Memory B cell (primary cell): ENCODE measurements around the gene ZNF165.
"Not testable (repeated sequence)": the region's sequence is repeated elsewhere in the genome, so short reads cannot be mapped to it uniquely, and the experiment has no call there.

ENCODE experiments used
- ATAC-seq: fragments of 150-1000 bp; cut with Tn5 transposase; 2 replicates; pipeline ENCODE4 v1.10.0; 2021; ENCODE audit warnings: low read depth, mild to moderate bottlenecking, moderate library complexity
- DNase-seq, 2 donors: peaks; one replicate each; pipeline ENCODE4 v3.0.0; 2022; ENCODE audit warnings: low spot score in 2 of 2
- H3K27ac Mint-ChIP-seq: one replicate; pipeline ENCODE4 v1.8.0; 2022; ENCODE audit warnings: mild to moderate bottlenecking, moderate library complexity, mixed read lengths
- H3K27me3 Mint-ChIP-seq: one replicate; pipeline ENCODE4 v1.8.0; 2022; ENCODE audit warnings: mixed read lengths
- H3K36me3 Mint-ChIP-seq: one replicate; pipeline ENCODE4 v1.8.0; 2022; ENCODE audit warnings: mild to moderate bottlenecking, mixed read lengths
- H3K4me1 Mint-ChIP-seq: one replicate; pipeline ENCODE4 v1.8.0; 2022; ENCODE audit warnings: mixed read lengths
- H3K4me3 Mint-ChIP-seq: one replicate; pipeline ENCODE4 v1.8.0; 2022; ENCODE audit warnings: mild to moderate bottlenecking, moderate library complexity, mixed read lengths
- H3K9me3 Mint-ChIP-seq: one replicate; pipeline ENCODE4 v1.8.0; 2022; ENCODE audit warnings: mixed read lengths

The ZNF165 gene

DNA sequence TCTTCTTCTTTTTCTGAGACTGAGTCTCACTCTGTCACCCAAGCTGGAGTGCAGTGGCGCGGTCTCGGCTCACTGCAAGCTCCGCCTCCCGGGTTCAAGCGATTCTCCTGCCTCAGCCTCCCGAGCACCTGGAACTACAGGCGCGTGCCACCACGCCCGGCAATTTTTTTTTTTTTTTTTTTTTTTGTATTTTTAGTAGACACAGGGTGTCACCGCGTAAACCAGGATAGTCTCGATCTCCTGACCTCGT is at the start of gene ZNF165:
Gene ZNF165, plus strand, starts transcription at position 188 of the 250 bp plus-strand sequence. CDS start 4,913 bp downstream, outside the sequence.
- peak within 1 kb of the TSS; percentile 96 for H3K27ac Mint-ChIP-seq
- H3K36me3 Mint-ChIP-seq: peaks cover 15% of the 10 kb centered on the region
- DNase-seq, H3K27me3 Mint-ChIP-seq, H3K9me3 Mint-ChIP-seq: not testable (repeated sequence)
- H3K4me1 Mint-ChIP-seq: peaks cover 15% of the 10 kb centered on the region
- ATAC-seq: peak; percentile 25
- peak within 1 kb of the TSS; percentile 83 for H3K4me3 Mint-ChIP-seq

DNA sequence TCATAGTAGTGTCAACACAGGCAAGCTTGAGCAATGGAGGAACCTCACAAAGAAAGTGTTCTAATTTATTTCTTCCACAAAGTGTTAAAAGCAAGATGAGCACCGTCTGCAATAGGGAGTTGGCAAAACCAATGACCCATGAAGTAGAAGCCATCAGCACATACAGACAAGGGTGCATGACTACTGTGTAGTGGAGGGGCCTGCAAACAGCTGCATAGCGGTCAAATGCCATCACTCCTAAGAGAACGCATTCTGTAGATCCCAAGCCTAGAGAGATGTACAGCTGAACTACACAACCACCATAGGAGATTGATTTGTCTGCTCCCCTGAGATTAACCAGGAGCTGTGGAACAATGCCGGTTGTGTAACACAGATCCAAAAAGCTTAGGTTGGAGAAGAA is 26.8 kb upstream of the ZNF165 start:
- no peak for DNase-seq
- Mint-ChIP-seq H3K36me3 (no peaks in the 10 kb centered on the region), H3K9me3 (no peaks in the 10 kb centered on the region)

DNA sequence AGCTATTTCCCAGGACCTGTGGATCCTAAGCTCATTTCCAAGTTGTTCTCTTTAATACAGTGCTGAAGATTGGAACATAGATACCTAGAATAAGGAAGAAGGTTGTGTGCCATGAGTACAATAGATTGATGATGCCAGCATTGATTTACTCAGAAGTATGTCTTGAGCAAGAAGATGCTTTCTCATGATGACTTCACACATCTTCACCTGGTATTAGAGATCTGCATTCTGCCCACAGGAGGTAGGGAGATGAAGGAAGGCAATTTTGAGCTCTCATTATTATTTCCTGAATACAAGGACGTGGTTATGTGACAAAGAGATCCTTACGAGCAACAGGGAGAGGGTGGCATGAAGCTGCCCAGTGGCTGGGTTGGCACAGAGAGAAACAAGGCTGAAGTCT is 20.0 kb upstream of the ZNF165 start:
- Mint-ChIP-seq H3K36me3 (no peaks in the 10 kb centered on the region), H3K4me3 (no peak overlapping the region), H3K27me3 (peaks cover 9% of the 10 kb centered on the region), H3K27ac (no peak overlapping the region), H3K9me3 (no peaks in the 10 kb centered on the region), H3K4me1 (no peaks in the 10 kb centered on the region)
- no peak for ATAC-seq
- no peak for DNase-seq

More for the DNA sequence above, 26.8 kb upstream of the ZNF165 start:
- no peak for ATAC-seq
- Mint-ChIP-seq H3K27ac (no peak overlapping the region), H3K4me1 (no peaks in the 10 kb centered on the region), H3K27me3 (peaks cover 10% of the 10 kb centered on the region), H3K4me3 (no peak overlapping the region)

DNA sequence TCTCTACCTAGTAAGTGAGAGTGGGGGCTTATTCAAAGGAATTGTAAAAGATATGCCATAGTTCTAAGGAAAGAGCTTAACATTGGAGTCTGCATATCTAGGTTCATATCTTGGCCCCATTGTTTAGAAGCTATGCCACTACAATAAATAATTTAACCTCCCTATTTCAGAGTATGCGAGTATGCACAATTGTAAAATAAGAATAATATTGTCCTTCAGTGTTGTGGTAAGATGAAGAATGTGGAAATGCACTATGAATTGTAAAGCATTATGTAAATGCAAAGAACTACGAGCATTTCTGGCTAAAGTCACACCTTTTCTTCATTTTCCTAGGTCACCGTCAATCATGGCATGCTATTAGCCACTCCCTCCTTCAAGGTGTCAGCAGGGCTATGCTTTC is 16.1 kb upstream of the ZNF165 start:
- H3K27ac Mint-ChIP-seq: no peak overlapping the region
- peaks cover 15% of the 10 kb centered on the region for H3K27me3 Mint-ChIP-seq
- H3K4me1 Mint-ChIP-seq: no peaks in the 10 kb centered on the region
- no peaks in the 10 kb centered on the region for H3K9me3 Mint-ChIP-seq
- no peaks in the 10 kb centered on the region for H3K36me3 Mint-ChIP-seq
- DNase-seq (no peak), ATAC-seq (no peak)
- H3K4me3 Mint-ChIP-seq: no peak overlapping the region

DNA sequence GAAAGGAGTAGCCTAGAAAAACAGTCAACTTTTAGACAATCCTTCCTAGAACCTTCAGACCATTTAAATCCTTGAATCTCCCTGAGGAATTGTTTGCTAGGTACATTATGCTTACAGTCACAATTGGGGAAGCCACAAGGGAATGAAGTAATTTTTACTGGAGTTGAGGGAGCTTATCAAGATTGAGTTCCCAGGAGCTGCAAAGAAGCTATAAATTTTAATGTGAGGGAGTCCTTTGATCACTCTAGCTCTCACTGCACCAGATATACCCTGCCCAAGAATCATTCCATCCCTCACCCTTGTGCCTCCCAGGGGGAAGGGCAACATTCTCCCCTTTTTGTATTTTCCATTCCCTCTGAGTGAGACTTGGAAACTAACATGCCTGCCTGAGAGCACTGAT is 12.3 kb upstream of the ZNF165 start:
- Mint-ChIP-seq H3K9me3 (no peaks in the 10 kb centered on the region), H3K27me3 (peaks cover 11% of the 10 kb centered on the region), H3K27ac (no peak overlapping the region), H3K4me3 (no peak overlapping the region), H3K36me3 (no peaks in the 10 kb centered on the region), H3K4me1 (no peaks in the 10 kb centered on the region)
- no peak for ATAC-seq
- DNase-seq: no peak

DNA sequence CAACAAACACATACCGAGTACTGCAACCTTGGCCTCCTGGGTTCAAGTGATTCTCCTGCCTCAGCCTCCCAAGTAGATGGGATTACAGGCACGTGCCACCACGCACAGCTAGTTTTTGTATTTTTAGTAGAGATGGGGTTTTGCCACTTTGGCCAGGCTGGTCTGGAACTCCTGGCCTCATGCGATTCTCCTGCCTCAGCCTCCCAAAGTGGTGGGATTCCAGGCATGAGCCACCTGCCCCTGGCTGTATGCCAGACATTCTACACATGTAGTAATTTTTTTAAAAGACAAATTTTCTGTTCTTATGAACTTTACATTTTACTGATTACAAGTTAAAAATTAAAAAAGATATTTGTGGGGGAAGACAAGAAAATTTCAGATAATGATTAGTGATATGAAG is 9.4 kb upstream of the ZNF165 start:
- H3K4me3 Mint-ChIP-seq, H3K9me3 Mint-ChIP-seq, DNase-seq, H3K27ac Mint-ChIP-seq, H3K27me3 Mint-ChIP-seq, H3K36me3 Mint-ChIP-seq, H3K4me1 Mint-ChIP-seq, ATAC-seq: not testable (repeated sequence)

DNA sequence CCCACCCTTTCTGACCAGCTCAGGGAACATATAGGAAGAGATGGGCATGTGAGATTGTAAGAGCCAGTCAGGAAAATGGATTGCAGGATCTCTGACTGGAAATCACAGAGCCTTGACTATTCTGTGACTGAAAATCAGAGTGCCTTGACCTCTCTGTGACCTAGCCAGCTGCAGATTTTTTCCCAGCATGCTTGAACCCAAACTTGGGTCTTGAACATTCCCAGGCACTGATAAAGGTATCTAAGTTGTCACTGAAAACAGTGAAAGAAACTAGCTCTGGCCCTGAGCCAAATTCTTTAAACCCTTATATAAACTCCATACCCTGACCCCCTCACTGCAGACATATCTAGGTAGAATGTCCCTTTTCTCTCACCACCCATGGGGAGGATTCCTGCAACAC is 2.3 kb upstream of the ZNF165 start:
- Mint-ChIP-seq H3K4me3 (no peak overlapping the region), H3K9me3 (no peaks in the 10 kb centered on the region), H3K36me3 (peaks cover under 1% of the 10 kb centered on the region), H3K4me1 (peaks cover 13% of the 10 kb centered on the region), H3K27ac (peak overlapping the region; percentile 33), H3K27me3 (no peaks in the 10 kb centered on the region)
- no peak for ATAC-seq
- no peak for DNase-seq

DNA sequence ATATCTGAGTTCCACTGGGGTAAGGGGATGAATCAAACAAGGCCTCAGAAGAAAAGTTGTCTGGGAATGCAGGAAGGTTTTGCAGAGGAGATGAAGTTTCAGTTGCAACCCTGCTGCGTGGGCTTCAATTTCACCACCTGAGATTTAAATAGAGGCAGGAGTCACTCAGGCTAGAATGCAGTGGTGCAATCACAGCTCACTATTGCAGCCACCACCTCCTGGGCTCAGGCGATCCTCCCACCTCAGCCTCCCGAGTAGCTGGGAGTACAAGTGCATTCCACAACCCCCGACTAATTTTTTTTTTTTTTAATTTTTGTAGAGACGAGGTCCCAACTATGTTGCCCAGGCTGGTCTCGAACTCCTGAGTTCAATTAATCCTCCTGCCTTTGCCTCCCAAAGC is 1.5 kb upstream of the ZNF165 start:
- no peak overlapping the region for H3K4me3 Mint-ChIP-seq
- ATAC-seq: no peak
- peak overlapping the region; percentile 96 for H3K27ac Mint-ChIP-seq
- H3K4me1 Mint-ChIP-seq: peaks cover 15% of the 10 kb centered on the region
- peaks cover 9% of the 10 kb centered on the region for H3K36me3 Mint-ChIP-seq
- no peak for DNase-seq
- H3K9me3 Mint-ChIP-seq: peaks cover 3% of the 10 kb centered on the region
- H3K27me3 Mint-ChIP-seq: no peaks in the 10 kb centered on the region

DNA sequence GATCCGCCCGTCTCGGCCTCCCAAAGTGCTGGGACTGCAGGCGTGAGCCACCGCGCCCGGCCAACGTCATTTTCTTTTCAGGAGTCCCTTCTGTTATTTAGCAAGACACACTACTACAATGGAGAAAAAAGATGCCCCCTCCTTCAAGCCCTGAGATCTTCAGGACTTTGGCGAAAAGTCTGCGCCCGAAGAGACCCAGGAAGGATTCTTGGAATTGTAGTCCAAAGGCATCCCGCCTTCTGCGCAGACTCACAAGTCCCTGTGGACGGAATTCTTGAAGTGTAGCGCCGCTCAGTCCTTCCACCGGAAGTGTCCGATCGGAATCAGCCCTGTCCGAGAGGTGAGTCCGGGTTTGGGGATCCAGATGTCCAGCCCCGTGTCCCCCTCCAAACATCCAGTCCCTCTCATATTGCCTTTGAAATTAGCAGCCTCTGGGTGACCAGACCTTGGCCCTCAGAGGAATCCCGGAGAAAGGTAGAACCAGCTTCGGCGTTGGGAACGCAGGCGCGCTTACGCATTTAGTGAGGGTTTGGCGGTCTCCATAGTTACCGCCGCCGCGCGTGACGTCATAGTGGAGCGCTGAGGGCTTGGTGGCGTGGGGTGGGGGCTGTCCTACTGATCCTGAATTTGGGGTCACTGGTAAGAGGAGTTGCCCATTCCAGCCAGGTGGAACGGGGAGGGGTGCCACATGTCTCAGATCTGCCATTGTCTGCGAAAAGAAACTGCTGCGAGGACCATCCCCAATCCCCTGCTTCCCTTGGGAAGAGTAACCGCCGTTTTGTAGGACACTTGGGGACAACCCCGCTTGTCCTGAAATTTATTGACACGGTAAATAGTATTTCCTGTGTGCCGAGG is 490 bp downstream of the ZNF165 start:
- H3K9me3 Mint-ChIP-seq: peaks cover 5% of the 10 kb centered on the region
- ATAC-seq (peak; percentile 71), DNase-seq (peak; percentile 96 to 97)
- peak overlapping the region; percentile 96 for H3K27ac Mint-ChIP-seq
- H3K4me3 Mint-ChIP-seq: peak overlapping the region; percentile 83
- peaks cover 21% of the 10 kb centered on the region for H3K36me3 Mint-ChIP-seq
- peaks cover 15% of the 10 kb centered on the region for H3K4me1 Mint-ChIP-seq
- H3K27me3 Mint-ChIP-seq: no peaks in the 10 kb centered on the region

DNA sequence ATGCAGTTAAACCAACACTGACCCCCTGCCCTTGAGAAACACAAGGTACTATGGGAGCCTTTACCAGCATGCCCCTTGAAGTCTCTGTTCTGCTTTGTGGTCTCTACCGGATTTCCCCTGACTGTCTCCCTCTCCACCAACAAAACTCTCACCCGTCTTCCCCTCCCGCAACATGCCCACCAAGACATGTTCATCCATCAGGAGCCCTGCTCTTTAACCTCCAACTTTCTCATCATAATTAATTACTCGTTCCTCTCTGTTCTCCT is 1.1 kb downstream of the ZNF165 start:
- H3K4me1 Mint-ChIP-seq: peaks cover 15% of the 10 kb centered on the region
- H3K27ac Mint-ChIP-seq: peak overlapping the region; percentile 96
- peak; percentile 68 for ATAC-seq
- H3K36me3 Mint-ChIP-seq: peaks cover 26% of the 10 kb centered on the region
- DNase-seq: peak in 1 of 2 donors; percentile 78
- H3K27me3 Mint-ChIP-seq: no peaks in the 10 kb centered on the region
- peak overlapping the region; percentile 83 for H3K4me3 Mint-ChIP-seq
- peaks cover 5% of the 10 kb centered on the region for H3K9me3 Mint-ChIP-seq

DNA sequence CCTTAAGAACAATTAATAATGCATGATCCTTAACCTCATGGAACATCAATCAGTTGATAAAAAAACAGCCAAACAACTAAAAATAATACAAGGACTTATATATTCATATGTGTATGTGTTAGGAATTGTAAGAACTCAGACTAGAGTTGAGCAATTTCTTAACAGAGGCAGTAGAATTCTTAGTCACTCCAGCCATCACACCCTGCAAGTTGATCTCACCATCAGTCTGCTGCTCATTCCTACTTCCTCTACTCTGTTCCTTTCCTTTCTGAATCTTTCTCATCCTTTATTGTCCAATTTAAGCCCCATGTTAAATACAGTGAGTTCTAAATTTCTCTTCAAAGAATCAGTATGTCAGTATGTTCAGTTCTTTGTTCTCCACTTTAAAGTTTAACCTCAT is 2.6 kb downstream of the ZNF165 start:
- Mint-ChIP-seq H3K27me3 (no peaks in the 10 kb centered on the region), H3K27ac (peak overlapping the region; percentile 96), H3K36me3 (peaks cover 38% of the 10 kb centered on the region), H3K4me3 (no peak overlapping the region), H3K4me1 (peaks cover 15% of the 10 kb centered on the region), H3K9me3 (peaks cover 10% of the 10 kb centered on the region)
- ATAC-seq (no peak), DNase-seq (no peak)

DNA sequence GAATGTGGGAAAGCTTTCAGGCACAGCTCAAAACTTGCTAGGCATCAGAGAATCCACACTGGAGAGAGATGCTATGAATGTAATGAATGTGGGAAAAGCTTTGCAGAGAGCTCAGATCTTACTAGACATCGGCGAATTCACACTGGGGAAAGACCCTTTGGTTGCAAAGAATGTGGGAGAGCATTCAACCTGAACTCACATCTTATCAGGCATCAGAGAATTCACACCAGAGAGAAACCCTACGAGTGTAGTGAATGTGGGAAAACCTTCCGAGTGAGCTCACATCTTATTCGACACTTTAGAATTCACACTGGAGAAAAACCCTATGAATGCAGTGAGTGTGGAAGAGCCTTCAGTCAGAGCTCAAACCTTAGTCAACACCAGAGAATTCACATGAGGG is 8.7 kb downstream of the ZNF165 start:
- Mint-ChIP-seq H3K9me3 (peaks cover 24% of the 10 kb centered on the region), H3K27ac (no peak overlapping the region), H3K4me1 (no peaks in the 10 kb centered on the region), H3K4me3 (no peak overlapping the region), H3K27me3 (no peaks in the 10 kb centered on the region), H3K36me3 (peaks cover 55% of the 10 kb centered on the region)
- DNase-seq (no peak), ATAC-seq (no peak)

DNA sequence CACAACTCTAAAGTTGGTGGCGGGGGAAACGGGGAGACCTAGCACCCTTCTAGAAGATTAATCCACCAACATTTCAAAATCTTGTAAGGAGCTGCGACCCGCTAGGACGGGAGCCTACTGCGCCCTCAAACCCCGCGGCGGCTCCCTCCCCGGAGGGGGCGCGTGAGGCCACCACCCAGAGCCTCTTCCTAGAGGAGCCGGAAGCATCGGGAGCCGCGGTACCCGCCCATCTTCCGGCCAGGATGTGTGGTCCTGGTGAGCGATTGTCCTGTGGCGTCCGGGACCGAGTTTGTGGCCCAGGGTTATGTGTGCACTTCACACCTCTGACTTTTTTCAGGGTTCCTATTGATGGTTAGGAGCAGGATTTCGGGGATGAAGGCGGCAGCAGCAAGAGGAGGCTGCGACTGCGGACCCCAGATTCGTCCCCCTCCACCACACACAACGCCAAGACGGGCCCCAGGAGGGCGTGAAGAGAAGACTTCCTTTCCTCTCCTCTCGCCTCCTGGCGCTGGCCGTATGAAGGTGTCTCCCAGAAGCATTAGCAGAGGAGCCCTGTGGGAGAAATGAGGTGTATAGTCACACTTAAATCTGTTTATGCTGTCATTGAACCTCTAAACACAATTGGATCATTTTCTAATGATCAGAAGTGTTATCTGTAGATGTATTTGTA is 10.7 kb downstream of the ZNF165 start:
- ATAC-seq (no peak), DNase-seq (no peak)
- Mint-ChIP-seq H3K27ac (no peak overlapping the region), H3K27me3 (no peaks in the 10 kb centered on the region), H3K9me3 (peaks cover 23% of the 10 kb centered on the region), H3K4me1 (no peaks in the 10 kb centered on the region), H3K36me3 (peaks cover 44% of the 10 kb centered on the region), H3K4me3 (no peak overlapping the region)

DNA sequence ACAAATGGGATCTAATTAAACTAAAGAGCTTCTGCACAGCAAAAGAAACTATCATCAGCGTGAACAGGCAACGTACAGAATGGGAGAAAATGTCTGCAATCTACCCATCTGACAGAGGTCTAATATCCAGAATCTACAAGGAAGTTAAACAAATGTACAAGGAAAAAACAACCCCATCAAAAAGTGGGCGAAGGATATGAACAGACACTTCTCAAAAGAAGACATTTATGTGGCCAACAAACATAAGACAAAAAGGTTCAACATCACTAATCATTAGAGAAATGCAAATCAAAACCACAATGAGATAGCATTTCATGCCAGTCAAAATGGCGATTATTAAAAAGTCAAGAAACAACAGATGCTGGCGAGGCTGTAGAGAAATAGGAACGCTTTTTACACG is 21.9 kb downstream of the ZNF165 start:
- H3K36me3 Mint-ChIP-seq, H3K4me1 Mint-ChIP-seq, ATAC-seq, H3K27me3 Mint-ChIP-seq, DNase-seq, H3K9me3 Mint-ChIP-seq, H3K27ac Mint-ChIP-seq, H3K4me3 Mint-ChIP-seq: not testable (repeated sequence)

DNA sequence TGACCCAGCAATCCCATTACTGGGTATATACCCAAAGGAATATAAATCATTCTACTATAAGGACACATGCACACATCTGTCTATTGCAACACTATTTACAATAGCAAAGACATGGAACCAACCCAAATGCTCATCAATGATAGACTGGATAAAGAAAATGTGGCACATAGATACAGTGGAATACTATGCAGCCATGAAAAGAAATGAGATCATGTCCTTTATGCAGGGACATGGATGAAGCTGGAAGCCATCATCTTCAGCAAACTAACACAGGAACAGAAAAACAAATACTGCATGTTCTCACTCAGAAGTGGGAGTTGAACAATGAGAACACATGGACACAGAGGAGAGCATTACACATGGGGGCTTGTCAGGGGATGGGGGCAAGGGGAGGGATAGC is 22.3 kb downstream of the ZNF165 start:
- DNase-seq, ATAC-seq, H3K4me1 Mint-ChIP-seq, H3K9me3 Mint-ChIP-seq, H3K27me3 Mint-ChIP-seq, H3K36me3 Mint-ChIP-seq: not testable (repeated sequence)
- H3K4me3 Mint-ChIP-seq: peak overlapping the region; percentile 30
- H3K27ac Mint-ChIP-seq: peak overlapping the region; percentile 28
